ENCODE data around the gene ZBTB47.

Gene ZBTB47

GRCh38 chr3:42653560-42654330 is at the start of gene ZBTB47:
TSS of gene ZBTB47 (plus strand) at chr3:42653697. CDS start at chr3:42658356, 4,659 bp downstream.
- peak; percentile 70 for DNase-seq

DNA sequence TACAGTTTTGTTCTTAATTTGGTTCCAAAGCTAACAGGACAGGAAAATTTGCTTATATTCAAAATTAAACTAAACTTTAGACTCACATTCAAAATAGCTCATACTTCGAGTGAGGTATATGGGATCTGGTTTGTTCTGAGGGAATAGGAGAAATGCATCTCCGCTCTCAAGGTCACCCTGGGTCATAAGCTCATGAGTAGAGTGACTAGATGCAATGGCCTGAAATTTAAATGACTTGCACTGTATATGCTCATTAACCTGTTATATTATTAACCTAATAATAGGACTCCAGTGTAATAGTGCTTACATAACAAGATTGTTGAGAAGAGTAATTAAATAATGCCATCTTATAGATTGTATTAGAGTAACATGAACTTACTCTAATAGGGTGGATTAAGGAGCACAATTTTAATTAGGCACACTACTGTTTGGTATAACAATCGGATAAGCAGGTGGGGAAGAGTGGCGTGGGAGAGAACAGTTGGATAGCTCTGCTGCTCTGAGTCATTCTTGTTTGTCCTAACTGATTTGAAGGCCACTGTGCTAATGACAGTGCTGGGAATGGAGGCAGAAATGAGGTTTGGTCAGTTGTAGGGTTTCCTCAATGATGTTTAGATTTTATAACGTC is 47.8 kb upstream of the ZBTB47 start:
- DNase-seq, result no peak

- DNase-seq, result no peak
These were observed 44.9 kb upstream of the ZBTB47 start for GRCh38 chr3:42608581-42608980.

- no peak for DNase-seq
These were observed 42.5 kb upstream of the ZBTB47 start for GRCh38 chr3:42610976-42611375.

- DNase-seq, result no peak
These were observed 41.3 kb upstream of the ZBTB47 start for GRCh38 chr3:42612217-42612616.

GRCh38 chr3:42612928-42613327 is 40.6 kb upstream of the ZBTB47 start:
- DNase-seq, result no peak

DNA sequence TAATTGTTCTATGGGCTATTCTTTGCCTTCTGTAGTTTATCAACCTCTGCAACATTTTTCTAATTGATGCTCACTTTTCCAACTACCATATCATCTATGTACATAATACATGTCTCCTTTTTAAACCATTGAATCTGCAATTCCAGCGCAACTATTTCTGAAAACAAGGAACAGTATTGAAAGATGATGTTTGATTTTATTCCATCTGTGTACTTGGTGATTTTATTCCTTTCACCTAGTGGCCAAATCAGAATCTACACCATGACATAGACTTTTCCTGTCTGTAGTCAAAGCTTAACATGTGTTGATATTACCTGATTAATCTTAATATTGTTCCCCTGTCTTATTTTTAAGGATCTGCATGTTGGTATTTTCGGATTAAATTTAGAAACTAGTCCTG is 40.0 kb upstream of the ZBTB47 start:
- no peak for DNase-seq

- DNase-seq, result no peak
These were observed 21.9 kb upstream of the ZBTB47 start for GRCh38 chr3:42631620-42632019.

- DNase-seq, result no peak
These were observed 21.4 kb upstream of the ZBTB47 start for GRCh38 chr3:42632146-42632545.

GRCh38 chr3:42633544-42633943 is 20.0 kb upstream of the ZBTB47 start:
- DNase-seq, result no peak

GRCh38 chr3:42635111-42635510 is 18.4 kb upstream of the ZBTB47 start:
- no peak for DNase-seq

DNA sequence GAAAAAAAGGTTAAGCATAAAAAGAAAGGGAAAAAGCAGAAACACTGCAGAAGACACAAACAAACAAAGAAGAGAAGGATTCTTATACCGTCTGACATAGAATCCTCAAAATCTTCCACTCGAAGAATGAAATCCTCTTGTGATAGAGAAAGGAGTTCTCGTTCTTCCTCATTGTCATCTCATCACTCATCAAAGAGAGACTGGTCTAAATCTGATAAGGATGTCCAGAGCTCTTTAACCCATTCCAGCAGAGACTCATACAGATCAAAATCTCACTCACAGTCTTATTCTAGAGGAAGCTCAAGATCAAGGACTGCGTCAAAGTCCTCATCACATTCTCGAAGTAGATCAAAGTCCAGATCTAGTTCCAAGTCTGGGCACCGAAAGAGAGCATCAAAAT is 16.5 kb upstream of the ZBTB47 start:
- DNase-seq, result no peak

DNA sequence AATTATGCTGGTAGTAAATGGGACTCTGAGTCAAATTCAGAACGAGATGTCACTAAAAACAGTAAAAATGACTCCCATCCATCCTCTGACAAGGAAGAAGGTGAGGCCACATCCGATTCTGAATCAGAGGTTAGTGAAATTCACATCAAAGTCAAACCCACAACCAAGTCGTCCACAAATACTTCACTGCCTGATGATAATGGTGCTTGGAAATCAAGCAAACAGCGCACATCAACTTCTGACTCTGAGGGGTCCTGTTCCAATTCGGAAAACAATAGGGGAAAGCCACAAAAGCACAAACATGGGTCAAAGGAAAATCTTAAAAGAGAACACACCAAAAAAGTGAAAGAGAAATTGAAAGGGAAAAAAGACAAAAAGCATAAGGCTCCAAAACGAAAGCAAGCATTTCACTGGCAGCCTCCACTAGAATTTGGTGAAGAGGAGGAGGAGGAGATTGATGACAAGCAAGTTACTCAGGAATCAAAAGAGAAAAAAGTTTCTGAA is 15.1 kb upstream of the ZBTB47 start:
- DNase-seq, result no peak

DNA sequence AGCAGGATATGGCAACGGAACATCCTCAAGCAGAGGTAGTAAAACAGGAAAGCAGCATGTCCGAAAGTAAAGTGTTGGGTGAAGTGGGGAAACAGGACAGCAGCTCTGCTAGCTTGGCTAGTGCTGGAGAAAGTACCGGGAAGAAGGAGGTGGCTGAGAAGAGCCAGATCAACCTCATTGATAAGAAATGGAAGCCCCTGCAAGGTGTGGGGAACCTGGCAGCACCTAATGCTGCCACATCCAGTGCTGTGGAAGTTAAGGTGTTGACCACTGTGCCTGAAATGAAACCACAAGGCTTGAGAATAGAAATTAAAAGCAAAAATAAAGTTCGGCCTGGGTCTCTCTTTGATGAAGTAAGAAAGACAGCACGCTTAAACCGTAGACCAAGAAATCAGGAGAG is 14.3 kb upstream of the ZBTB47 start:
- DNase-seq, result no peak

- no peak for DNase-seq
These were observed 13.4 kb upstream of the ZBTB47 start for GRCh38 chr3:42640129-42640528.

DNA sequence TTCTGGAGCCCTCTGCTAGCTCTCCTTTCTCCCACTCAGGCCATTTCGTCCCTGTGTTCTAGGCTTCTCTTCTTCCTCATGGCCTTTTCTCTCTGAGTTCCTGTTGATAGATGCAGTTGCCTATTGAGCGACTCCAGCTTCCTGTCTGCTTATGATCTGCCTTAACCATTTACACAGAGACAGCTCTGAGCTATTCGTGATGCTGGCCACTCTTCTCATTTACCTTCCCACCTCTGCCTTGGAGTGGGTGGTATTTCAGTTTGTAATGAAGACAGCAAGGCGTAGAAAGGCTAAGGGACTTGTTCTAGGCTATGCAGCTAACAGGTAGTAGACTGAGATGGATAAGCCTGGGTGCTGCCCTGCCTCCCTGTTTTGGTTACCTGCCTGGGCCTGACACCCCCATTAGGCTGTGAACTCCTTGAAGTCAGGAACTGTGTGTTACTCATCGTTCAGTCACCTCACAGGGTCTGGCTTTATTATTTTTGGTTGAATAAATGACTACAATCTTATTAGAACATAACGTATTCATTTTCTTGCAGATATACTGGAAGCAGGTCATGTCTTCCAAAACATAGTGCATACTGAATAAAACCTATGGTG is 12.6 kb upstream of the ZBTB47 start:
- DNase-seq, result no peak

DNA sequence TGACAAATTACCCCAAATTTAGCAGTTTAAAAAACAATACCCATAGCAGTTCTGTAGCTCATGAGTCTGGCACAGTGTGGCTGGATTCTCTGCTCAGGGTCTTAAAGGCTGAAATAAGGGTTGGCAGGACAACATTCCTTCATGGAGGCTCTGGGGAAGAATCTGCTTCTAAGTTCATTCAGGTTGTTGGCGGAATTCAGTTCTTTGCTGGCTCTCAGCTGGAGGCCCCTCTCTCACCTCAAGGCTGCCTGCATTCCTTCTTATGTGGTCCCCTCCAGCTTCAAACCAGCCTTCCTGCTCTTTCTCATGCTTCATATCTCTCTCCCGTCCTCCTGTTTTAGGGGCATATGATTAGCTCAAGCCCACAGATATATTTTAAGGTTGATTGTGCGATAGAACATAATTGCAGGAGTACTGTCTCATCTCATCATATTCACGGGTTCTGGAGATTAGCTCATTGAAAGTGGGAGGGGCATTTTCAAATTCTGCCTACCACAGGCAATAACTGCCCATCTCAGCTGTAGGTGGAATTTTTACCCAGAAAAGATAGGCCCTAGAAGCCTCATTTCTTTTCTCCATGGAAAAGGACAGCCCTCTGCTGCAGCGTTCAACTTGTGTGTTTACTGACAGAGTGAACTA is 5.6 kb upstream of the ZBTB47 start:
- DNase-seq, result no peak

DNA sequence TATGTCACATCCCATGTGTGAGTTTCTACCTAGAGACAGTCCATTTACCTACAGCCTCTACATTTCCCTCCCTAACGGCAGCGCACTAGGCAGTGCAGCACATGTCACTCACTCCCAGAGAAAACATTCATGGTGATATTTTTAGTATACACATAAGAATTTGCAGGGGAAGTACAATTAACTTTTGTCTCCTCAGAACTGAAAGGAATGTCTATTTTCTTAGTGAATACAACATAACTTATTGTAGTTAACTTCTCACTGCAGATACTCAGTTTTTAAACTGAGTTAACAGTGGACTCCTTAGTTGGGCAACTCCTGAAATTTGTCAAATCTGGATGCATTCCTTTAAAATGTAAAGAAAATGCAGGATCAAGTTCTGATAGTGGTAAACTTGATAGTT is 4.5 kb upstream of the ZBTB47 start:
- no peak for DNase-seq

DNA sequence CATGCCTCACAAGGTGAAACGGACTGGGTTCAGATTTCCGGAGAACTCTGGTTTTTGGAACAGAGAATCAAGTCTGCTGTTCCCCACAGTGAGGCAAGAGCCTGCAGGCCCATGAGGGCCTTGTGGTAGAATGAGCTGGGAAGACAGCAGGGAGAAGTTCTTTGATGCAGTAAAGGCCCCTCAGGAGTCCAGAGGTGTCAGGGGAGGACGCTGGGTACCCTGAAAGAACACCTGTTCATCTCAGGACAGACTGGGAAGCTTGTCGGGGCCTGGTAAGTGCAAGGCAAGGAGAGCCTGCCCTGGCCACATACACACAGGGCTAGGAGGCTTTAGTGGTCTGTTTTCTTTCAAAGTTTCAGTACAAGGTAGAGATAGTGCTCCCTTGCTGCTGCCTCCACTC is 3.7 kb upstream of the ZBTB47 start:
- no peak for DNase-seq

GRCh38 chr3:42651248-42652091 is 2.0 kb upstream of the ZBTB47 start:
- DNase-seq, result peak; percentile 75

DNA sequence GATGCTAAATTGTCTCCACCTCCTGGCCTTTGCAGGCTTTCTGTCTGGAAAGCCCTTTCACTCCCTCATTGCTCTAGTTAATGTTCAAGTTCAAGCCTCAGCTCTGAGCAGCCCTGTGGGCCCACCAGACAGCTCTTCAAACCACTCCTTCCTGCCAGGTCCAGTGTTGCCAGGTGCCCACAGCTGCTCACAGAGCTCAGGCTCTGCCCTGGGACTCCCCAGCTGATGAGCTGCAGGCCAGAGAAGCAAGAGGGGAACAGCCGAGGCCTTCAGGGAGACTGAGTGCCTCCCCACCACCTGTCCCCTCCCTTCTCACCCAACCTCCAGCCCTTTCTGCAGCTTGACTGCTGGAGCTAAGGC is 1.3 kb upstream of the ZBTB47 start:
- no peak for DNase-seq

DNA sequence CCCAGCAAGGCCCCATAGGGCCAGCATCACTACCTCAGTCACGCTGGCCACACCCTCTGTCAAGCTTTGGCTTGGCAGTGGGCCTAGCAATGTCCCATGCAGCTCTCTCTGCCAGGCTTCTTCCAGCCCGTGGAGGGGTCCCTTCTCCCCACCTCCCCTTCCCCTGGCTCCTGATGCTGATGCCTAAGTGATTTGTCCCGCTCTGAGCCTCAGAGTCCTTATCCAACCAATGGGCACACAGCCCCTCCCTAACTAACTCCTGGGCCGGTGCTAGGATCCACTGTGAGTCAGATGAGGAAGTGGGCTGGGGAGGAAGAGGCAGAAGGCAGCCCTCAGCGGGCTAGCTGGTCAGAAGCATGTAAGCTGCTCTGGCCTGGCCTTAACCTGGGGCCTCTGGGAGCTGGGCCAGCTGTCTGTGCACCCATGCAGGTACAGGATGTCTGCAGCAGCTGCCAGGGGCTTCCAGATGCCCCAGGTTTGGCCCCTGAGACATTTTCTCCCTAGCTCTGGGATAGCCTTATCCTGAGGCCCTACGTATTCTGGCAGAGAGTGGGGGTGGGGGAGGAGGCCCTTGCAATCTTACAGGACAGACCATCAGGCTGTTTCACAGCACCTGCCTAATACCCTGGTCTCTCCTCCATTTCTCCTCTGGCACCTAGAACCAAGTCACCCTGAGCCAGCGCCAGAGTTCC is 740 bp upstream of the ZBTB47 start:
- DNase-seq, result peak; percentile 88
